CD4-positive, alpha-beta memory T cell (primary cell): ENCODE measurements around the gene KIAA0232. TPM values are rescaled to one million over a fixed set of nuclear protein-coding genes. Genes with fewer than 3 reads are reported as not detected.

Experiments
- CTCF ChIA-PET: fragments of 350-600 bp; sonication (Branson Sonifier 250); formaldehyde crosslinking; loops from one replicate; lab custom pipeline; 2021; ENCODE audit warnings: inconsistent platforms; ENCODE audit not compliant: partially characterized antibody; lab: Charles Lee
- POLR2A ChIA-PET: fragments of 350-600 bp; sonication (Branson Sonifier 250); formaldehyde crosslinking; loops from one replicate; lab custom pipeline; 2021; ENCODE audit not compliant: partially characterized antibody; lab: Charles Lee
- DNase-seq, 5 donors: peaks; one replicate each; pipeline versions ENCODE4 v3.0.0 to v3.0.0-alpha.2; 2020 to 2022; ENCODE audit warnings: mixed read lengths in 1 of 5
- H3K27ac ChIP-seq: one replicate; pipeline ENCODE4 v1.7.0; 2013; ENCODE audit warnings: low read depth, low read length
- H3K27me3 ChIP-seq: 2 replicates; pipeline ENCODE4 v1.7.0; 2013; ENCODE audit warnings: mild to moderate bottlenecking, low read length, moderate library complexity; ENCODE audit not compliant: insufficient read depth
- H3K36me3 ChIP-seq: 2 replicates; pipeline ENCODE4 v1.7.0; 2013; ENCODE audit warnings: mild to moderate bottlenecking, low read length, moderate library complexity; ENCODE audit not compliant: insufficient read depth
- H3K4me1 ChIP-seq: 2 replicates; pipeline ENCODE4 v1.7.0; 2013; ENCODE audit warnings: mild to moderate bottlenecking, low read length, moderate library complexity; ENCODE audit not compliant: insufficient read depth
- H3K4me3 ChIP-seq, 2 donors: one replicate each; pipeline ENCODE4 v1.7.0; 2013; ENCODE audit warnings: low read length in 2 of 2, mild to moderate bottlenecking in 1 of 2
- H3K9me3 ChIP-seq, 2 donors: one replicate each; pipeline ENCODE4 v1.7.0; 2013; ENCODE audit warnings: low read length in 2 of 2, control low read depth in 1 of 2; ENCODE audit not compliant: control insufficient read depth in 1 of 2
- H3K27ac Mint-ChIP-seq, 7 donors: one replicate each; pipeline ENCODE4 v1.8.0; 2020 to 2021; ENCODE audit warnings: mixed read lengths in 7 of 7, mild to moderate bottlenecking in 6 of 7, inconsistent platforms in 3 of 7, moderate library complexity in 3 of 7
- H3K27me3 Mint-ChIP-seq, 2 donors: one replicate each; pipeline ENCODE4 v1.8.0; 2020 to 2021; ENCODE audit warnings: mixed read lengths in 2 of 2
- H3K36me3 Mint-ChIP-seq, 2 donors: one replicate each; pipeline ENCODE4 v1.8.0; 2020 to 2021; ENCODE audit warnings: mixed read lengths in 2 of 2, inconsistent platforms in 1 of 2, mild to moderate bottlenecking in 1 of 2
- H3K4me1 Mint-ChIP-seq, 4 donors: one replicate each; pipeline ENCODE4 v1.8.0; 2020 to 2021; ENCODE audit warnings: mixed read lengths in 4 of 4, mild to moderate bottlenecking in 1 of 4
- H3K4me3 Mint-ChIP-seq, 8 donors: one replicate each; pipeline ENCODE4 v1.8.0; 2020 to 2021; ENCODE audit warnings: mixed read lengths in 8 of 8, mild to moderate bottlenecking in 7 of 8, moderate library complexity in 6 of 8, inconsistent platforms in 3 of 8
- H3K9me3 Mint-ChIP-seq, 8 donors: one replicate each; pipeline ENCODE4 v1.8.0; 2020 to 2021; ENCODE audit warnings: mixed read lengths in 8 of 8, mild to moderate bottlenecking in 5 of 8, inconsistent platforms in 3 of 8, moderate library complexity in 1 of 8
- intact Hi-C: fragments of 100-400 bp; cut with micrococcal nuclease; formaldehyde crosslinking; loops from one replicate; pipeline ENCODE4 v1.15.1; 2023
- polyA plus RNA-seq, 2 donors: library from polyadenylated mRNA; unstranded; fragments of 300-500 nt; fragmentation: Illumina TruSeq; gene quantifications; one replicate each; pipeline ENCODE4 v1.2.3, GENCODE V29; 2021
- total RNA-seq, 2 experiments: library from RNA; stranded (reverse); gene quantifications; one replicate each; pipeline ENCODE4 v1.2.3, GENCODE V29; 2021

KIAA0232 gene
- total and polyA plus RNA-seq, 4 experiments from 2014 or later, result 6.8 to 24.0 (median 16.0) TPM

DNA sequence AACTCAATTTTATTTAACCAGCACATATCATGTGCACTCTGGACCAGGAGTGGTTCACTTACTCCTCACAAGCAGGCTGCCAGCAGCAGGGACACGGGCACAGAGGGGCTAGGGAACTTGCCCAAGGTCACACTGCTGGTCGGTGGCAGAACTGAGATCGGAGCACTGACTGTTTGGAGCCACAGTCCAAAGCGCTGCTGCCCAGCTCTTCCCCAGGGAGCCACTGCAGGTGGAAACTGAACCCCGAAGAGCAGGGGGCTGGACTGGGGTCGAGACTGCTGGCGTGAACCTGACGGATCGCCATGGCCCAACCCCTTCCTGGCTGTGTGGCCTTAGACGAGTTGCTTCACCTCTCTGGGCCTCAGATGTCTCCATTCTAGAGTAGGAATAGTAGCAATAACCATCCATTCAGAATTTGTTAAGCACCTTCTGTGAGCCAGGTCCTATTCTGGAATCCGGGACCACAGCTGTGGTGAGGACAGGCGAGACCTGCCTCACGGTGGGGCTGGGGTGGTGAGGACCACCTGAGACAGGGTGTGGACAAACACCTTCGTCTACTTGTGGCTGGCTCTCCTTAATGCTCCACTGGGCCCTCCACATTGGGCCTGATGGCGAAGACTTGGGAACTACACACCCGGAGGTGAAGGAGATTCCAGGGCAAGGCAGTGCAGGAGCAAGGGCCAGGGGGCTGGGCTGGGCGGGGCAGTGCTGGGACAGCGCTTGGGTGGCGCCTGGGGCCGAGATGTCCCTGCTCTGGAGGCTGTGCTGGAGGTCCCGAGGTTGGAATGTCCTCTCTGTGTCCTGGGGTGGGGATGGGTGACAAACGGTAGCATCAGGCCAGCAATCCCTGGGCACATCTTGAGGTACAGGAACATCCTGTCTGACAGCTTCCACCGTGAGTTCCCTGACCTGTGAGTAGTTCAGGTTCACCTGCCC lies 32.0 kb upstream of the KIAA0232 start:
- H3K4me3 ChIP-seq, result no peak overlapping the region
- H3K4me1 ChIP-seq, result peaks cover 12% of the 10 kb centered on the region
- no peaks in the 10 kb centered on the region for H3K36me3 ChIP-seq
- H3K9me3 ChIP-seq, result no peaks in the 10 kb centered on the region
- H3K27me3 Mint-ChIP-seq, result peaks cover 0 to 1% of the 10 kb centered on the region in 2 donors
- no peak for DNase-seq
- H3K4me3 Mint-ChIP-seq, result peak overlapping the region in 5 of 8 donors; percentile 29 to 91 (median 51)
- H3K27me3 ChIP-seq, result no peaks in the 10 kb centered on the region
- peaks cover 7 to 17% (median 11%) of the 10 kb centered on the region in 4 donors for H3K4me1 Mint-ChIP-seq
- intact Hi-C loops, result no loop called here
- no peak overlapping the region for H3K27ac ChIP-seq
- H3K27ac Mint-ChIP-seq, result peak overlapping the region in 2 of 7 donors; percentile 60 to 75
- ChIA-PET CTCF (interaction anchor here (0.9 to 1.8 kb wide), 3 partner anchors 30 to 123 kb away, joined by 3 to 8 read pairs (median 4); no protein-coding TSS in a partner anchor), POLR2A (interaction anchor here (1.1 kb wide), 1 partner anchor 106 kb away, joined by 3 read pairs; no protein-coding TSS in a partner anchor)
- H3K9me3 Mint-ChIP-seq, result no peaks in the 10 kb centered on the region
- H3K36me3 Mint-ChIP-seq, result no peaks in the 10 kb centered on the region

DNA sequence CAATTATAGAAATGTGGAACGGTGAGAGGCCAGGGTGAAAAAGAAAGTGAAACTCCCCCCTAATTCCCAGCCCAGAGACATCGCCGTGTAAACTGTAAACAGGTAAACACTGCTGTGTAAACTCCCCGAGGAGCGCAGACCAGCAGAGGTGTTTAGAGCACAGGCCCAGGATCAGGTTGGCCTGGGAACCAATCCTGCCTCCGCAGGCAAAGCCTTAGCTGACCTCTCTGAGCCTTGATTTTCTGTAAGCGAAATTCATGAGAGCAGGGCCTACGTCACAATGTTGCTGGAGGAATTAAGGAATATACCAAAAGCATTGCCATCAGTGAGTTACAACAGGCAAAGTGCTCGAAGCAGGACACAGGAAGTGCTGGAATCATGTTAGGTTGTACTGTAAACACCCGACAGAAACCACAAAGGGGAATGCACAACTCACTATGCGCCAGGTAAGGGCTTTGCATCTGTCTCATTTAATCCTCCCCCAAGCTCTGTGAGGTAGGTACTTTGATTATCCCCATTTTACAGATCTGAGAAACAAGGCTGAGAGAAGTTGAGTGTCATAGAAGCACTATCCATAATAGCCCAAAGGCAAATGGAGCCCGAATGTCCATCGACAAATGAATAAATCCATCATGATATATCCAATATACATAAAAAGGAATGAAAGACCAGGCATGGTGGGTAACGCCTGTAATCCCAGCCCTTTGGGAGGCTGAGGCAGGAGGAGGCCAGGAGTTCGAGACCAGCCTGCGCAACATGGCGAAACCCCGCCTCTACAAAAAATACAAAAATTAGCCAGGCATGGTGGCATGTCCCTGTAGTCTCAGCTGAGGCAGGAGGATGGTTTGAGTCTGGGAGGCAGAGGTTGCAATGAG lies 30.7 kb upstream of the KIAA0232 start:
- H3K27me3 Mint-ChIP-seq, result no peaks in the 10 kb centered on the region
- H3K4me3 ChIP-seq, result peak overlapping the region; percentile 3 to 39
- H3K4me1 ChIP-seq, result peaks cover 12% of the 10 kb centered on the region
- ChIA-PET CTCF (interaction anchor here (1.8 kb wide), 1 partner anchor 122 kb away, joined by 8 read pairs; no protein-coding TSS in a partner anchor), POLR2A (interaction anchor here (1.1 kb wide), 1 partner anchor 107 kb away, joined by 3 read pairs; no protein-coding TSS in a partner anchor)
- no peaks in the 10 kb centered on the region for H3K27me3 ChIP-seq
- intact Hi-C loops, result no loop called here
- H3K27ac Mint-ChIP-seq, result peak overlapping the region; percentile 22 to 95 (median 84)
- no peaks in the 10 kb centered on the region for H3K9me3 Mint-ChIP-seq
- H3K4me1 Mint-ChIP-seq, result peaks cover 7 to 17% (median 11%) of the 10 kb centered on the region in 4 donors
- no peaks in the 10 kb centered on the region for H3K36me3 ChIP-seq
- peak overlapping the region; percentile 45 for H3K27ac ChIP-seq
- H3K36me3 Mint-ChIP-seq, result no peaks in the 10 kb centered on the region
- no peaks in the 10 kb centered on the region for H3K9me3 ChIP-seq
- peak in 1 of 5 donors; percentile 12 for DNase-seq
- H3K4me3 Mint-ChIP-seq, result peak overlapping the region; percentile 40 to 92 (median 82)

- Histone ChIP-seq H3K9me3 (no peaks in the 10 kb centered on the region), H3K4me1 (peaks cover 12% of the 10 kb centered on the region), H3K27ac (no peak overlapping the region), H3K4me3 (no peak overlapping the region), H3K36me3 (no peaks in the 10 kb centered on the region), H3K27me3 (no peaks in the 10 kb centered on the region)
- Mint-ChIP-seq H3K4me3 (peak overlapping the region in 2 of 8 donors; percentile 16 to 35), H3K36me3 (no peaks in the 10 kb centered on the region), H3K4me1 (peaks cover 7 to 17% (median 11%) of the 10 kb centered on the region in 4 donors), H3K27me3 (no peaks in the 10 kb centered on the region), H3K27ac (peak overlapping the region in 2 of 7 donors; percentile 5 to 83), H3K9me3 (no peaks in the 10 kb centered on the region)
- ChIA-PET POLR2A (no interaction called here), CTCF (interaction anchor here (1.8 kb wide), 1 partner anchor 121 kb away, joined by 8 read pairs; no protein-coding TSS in a partner anchor)
- DNase-seq, result no peak
- intact Hi-C loops, result no loop called here
Observed at GRCh38 chr4:6752486-6752829, 30.1 kb upstream of the KIAA0232 start.

GRCh38 chr4:6753103-6753560 lies 29.4 kb upstream of the KIAA0232 start:
- Histone ChIP-seq H3K4me3 (no peak overlapping the region), H3K27ac (no peak overlapping the region), H3K27me3 (no peaks in the 10 kb centered on the region), H3K9me3 (no peaks in the 10 kb centered on the region), H3K4me1 (peaks cover 12% of the 10 kb centered on the region), H3K36me3 (no peaks in the 10 kb centered on the region)
- Mint-ChIP-seq H3K9me3 (no peaks in the 10 kb centered on the region), H3K27ac (no peak overlapping the region), H3K4me3 (no peak overlapping the region), H3K27me3 (no peaks in the 10 kb centered on the region), H3K36me3 (no peaks in the 10 kb centered on the region), H3K4me1 (peaks cover 7 to 17% (median 11%) of the 10 kb centered on the region in 4 donors)
- ChIA-PET CTCF (no interaction called here), POLR2A (no interaction called here)
- intact Hi-C loops, result no loop called here
- DNase-seq, result no peak

DNA sequence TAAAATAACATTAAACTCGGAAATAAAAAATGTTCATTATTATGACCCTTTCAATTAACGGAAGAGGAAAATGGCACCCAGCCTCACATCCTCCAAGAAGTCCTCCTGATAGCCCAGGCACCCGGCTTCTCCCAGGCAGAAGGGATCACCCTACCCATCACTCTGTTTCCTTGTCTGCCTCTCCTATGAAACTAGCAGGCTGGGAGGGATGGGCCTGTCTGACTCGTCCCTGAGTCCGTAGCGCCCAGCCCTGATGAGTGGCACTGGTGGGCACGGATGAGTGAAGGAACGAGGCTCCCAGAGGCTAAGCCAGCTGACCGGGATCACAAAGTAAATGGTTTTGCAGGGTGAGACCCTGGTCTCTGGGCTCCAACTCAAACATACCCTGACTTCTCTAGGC lies 28.6 kb upstream of the KIAA0232 start:
- peaks cover 12% of the 10 kb centered on the region for H3K4me1 ChIP-seq
- H3K4me3 ChIP-seq, result no peak overlapping the region
- H3K9me3 ChIP-seq, result no peaks in the 10 kb centered on the region
- no peaks in the 10 kb centered on the region for H3K36me3 ChIP-seq
- H3K4me3 Mint-ChIP-seq, result no peak overlapping the region
- peaks cover 7 to 17% (median 11%) of the 10 kb centered on the region in 4 donors for H3K4me1 Mint-ChIP-seq
- H3K36me3 Mint-ChIP-seq, result no peaks in the 10 kb centered on the region
- intact Hi-C loops, result no loop called here
- CTCF ChIA-PET, result no interaction called here
- POLR2A ChIA-PET, result no interaction called here
- H3K27me3 Mint-ChIP-seq, result no peaks in the 10 kb centered on the region
- H3K9me3 Mint-ChIP-seq, result no peaks in the 10 kb centered on the region
- no peak overlapping the region for H3K27ac Mint-ChIP-seq
- no peak overlapping the region for H3K27ac ChIP-seq
- DNase-seq, result no peak
- H3K27me3 ChIP-seq, result no peaks in the 10 kb centered on the region

GRCh38 chr4:6754481-6755087 lies 27.9 kb upstream of the KIAA0232 start:
- H3K27ac Mint-ChIP-seq, result no peak overlapping the region
- H3K27me3 Mint-ChIP-seq, result no peaks in the 10 kb centered on the region
- POLR2A ChIA-PET, result no interaction called here
- no peak overlapping the region for H3K4me3 Mint-ChIP-seq
- CTCF ChIA-PET, result no interaction called here
- H3K27me3 ChIP-seq, result no peaks in the 10 kb centered on the region
- peaks cover 7 to 17% (median 11%) of the 10 kb centered on the region in 4 donors for H3K4me1 Mint-ChIP-seq
- no peak overlapping the region for H3K27ac ChIP-seq
- no peaks in the 10 kb centered on the region for H3K9me3 ChIP-seq
- intact Hi-C loops, result no loop called here
- H3K36me3 Mint-ChIP-seq, result no peaks in the 10 kb centered on the region
- no peak for DNase-seq
- H3K36me3 ChIP-seq, result no peaks in the 10 kb centered on the region
- H3K4me1 ChIP-seq, result peaks cover 12% of the 10 kb centered on the region
- H3K9me3 Mint-ChIP-seq, result no peaks in the 10 kb centered on the region
- no peak overlapping the region for H3K4me3 ChIP-seq
